NCI-H510A (cell line): ENCODE data around the gene TTLL5.

Experiments used
- DNase-seq: peaks from one replicate; lab custom pipeline; 2025; lab: John Stamatoyannopoulos, UW

The TTLL5 gene

GRCh38 chr14:75702616-75703261 is 41.7 kb downstream of the TTLL5 start:
- DNase-seq = no peak

- no peak for DNase-seq
These were observed 42.4 kb downstream of the TTLL5 start for GRCh38 chr14:75703467-75703866.

GRCh38 chr14:75705014-75705413 is 44.0 kb downstream of the TTLL5 start:
- no peak for DNase-seq

GRCh38 chr14:75709207-75709812 is 48.3 kb downstream of the TTLL5 start:
- DNase-seq = peak; percentile 39

GRCh38 chr14:75711105-75711795 is 50.2 kb downstream of the TTLL5 start:
- DNase-seq = no peak

- DNase-seq = no peak
These were observed 50.8 kb downstream of the TTLL5 start for GRCh38 chr14:75711796-75712211.

- DNase-seq = no peak
These were observed 53.9 kb downstream of the TTLL5 start for GRCh38 chr14:75714991-75715390.

GRCh38 chr14:75715926-75716780 is 55.1 kb downstream of the TTLL5 start:
- no peak for DNase-seq

- DNase-seq = no peak
These were observed 56.7 kb downstream of the TTLL5 start for GRCh38 chr14:75717729-75718128.

- no peak for DNase-seq
These were observed 57.2 kb downstream of the TTLL5 start for GRCh38 chr14:75718199-75718598.

GRCh38 chr14:75720116-75720515 is 59.1 kb downstream of the TTLL5 start:
- no peak for DNase-seq

GRCh38 chr14:75720842-75721498 is 59.9 kb downstream of the TTLL5 start:
- no peak for DNase-seq

- DNase-seq = no peak
These were observed 62.7 kb downstream of the TTLL5 start for GRCh38 chr14:75723716-75724115.

- DNase-seq = no peak
These were observed 63.6 kb downstream of the TTLL5 start for GRCh38 chr14:75724414-75725204.

GRCh38 chr14:75725481-75725880 is 64.4 kb downstream of the TTLL5 start:
- DNase-seq = no peak

GRCh38 chr14:75726321-75726720 is 65.3 kb downstream of the TTLL5 start:
- DNase-seq = no peak

- DNase-seq = no peak
These were observed 66.1 kb downstream of the TTLL5 start for GRCh38 chr14:75727124-75727523.

- DNase-seq = no peak
These were observed 71.8 kb downstream of the TTLL5 start for GRCh38 chr14:75732888-75733287.

- DNase-seq = no peak
These were observed 73.8 kb downstream of the TTLL5 start for GRCh38 chr14:75734854-75735253.

- no peak for DNase-seq
These were observed 75.9 kb downstream of the TTLL5 start for GRCh38 chr14:75736845-75737485.

GRCh38 chr14:75738192-75738591 is 77.1 kb downstream of the TTLL5 start:
- DNase-seq = no peak
